Osteoblast (primary cell): ENCODE data around the gene CCDC92B. TPM values are rescaled to one million over a fixed set of nuclear protein-coding genes. Genes with fewer than 3 reads are reported as not detected.

Experiments
- DNase-seq: peaks from one replicate; pipeline ENCODE4 v3.0.0; 2011; ENCODE audit warnings: low spot score, mixed read lengths; ENCODE audit not compliant: insufficient read length; ENCODE audit errors: missing footprints
- H2AFZ ChIP-seq: 2 replicates; pipeline ENCODE4 v1.6.0; 2011; ENCODE audit warnings: mild to moderate bottlenecking, low read length
- H3K27ac ChIP-seq: 2 replicates; pipeline ENCODE4 v1.5.1; 2011; ENCODE audit warnings: mild to moderate bottlenecking, low read depth, low read length, moderate library complexity
- H3K27me3 ChIP-seq: 2 replicates; pipeline ENCODE4 v1.6.0; 2012; ENCODE audit warnings: mild to moderate bottlenecking, control low read depth, inconsistent platforms, low read length, moderate library complexity; ENCODE audit not compliant: insufficient read depth
- H3K36me3 ChIP-seq: 2 replicates; pipeline ENCODE4 v1.5.1; 2011; ENCODE audit warnings: mild to moderate bottlenecking, low read length, control low read depth, moderate library complexity; ENCODE audit not compliant: insufficient read depth
- H3K4me1 ChIP-seq: 2 replicates; pipeline ENCODE4 v1.5.1; 2011; ENCODE audit warnings: mild to moderate bottlenecking, low read length, control low read depth, moderate library complexity; ENCODE audit not compliant: insufficient read depth
- H3K4me2 ChIP-seq: 2 replicates; pipeline ENCODE4 v1.6.0; 2011; ENCODE audit warnings: mild to moderate bottlenecking, low read length; ENCODE audit not compliant: insufficient read depth
- H3K4me3 ChIP-seq: fragments of 200-600 bp; sonication (generic); 3 replicates; pipeline ENCODE4 v1.5.1; 2012; ENCODE audit warnings: mild to moderate bottlenecking, low read length, inconsistent platforms; ENCODE audit not compliant: insufficient read depth
- H3K79me2 ChIP-seq: 2 replicates; pipeline ENCODE4 v1.6.0; 2012; ENCODE audit warnings: mild to moderate bottlenecking, low read length, control low read depth, inconsistent platforms; ENCODE audit not compliant: insufficient read depth
- H3K9me3 ChIP-seq: 2 replicates; pipeline ENCODE4 v1.5.1; 2011; ENCODE audit warnings: low read depth, low read length, control low read depth
- H4K20me1 ChIP-seq: 2 replicates; pipeline ENCODE4 v1.6.0; 2012; ENCODE audit warnings: mild to moderate bottlenecking, low read length, control low read depth; ENCODE audit not compliant: insufficient read depth
- CTCF ChIP-seq: IDR thresholded peaks from 2 replicates; pipeline ENCODE4 v1.5.1; 2011; ENCODE audit warnings: mild to moderate bottlenecking, low read depth, low read length, moderate library complexity; ENCODE audit errors: extremely low read depth
- total RNA-seq: library from RNA; depleted of rRNA; stranded (reverse); fragments of >200 nt; gene quantifications from 2 replicates; pipeline ENCODE4 v1.2.3, GENCODE V29; 2012

The CCDC92B gene
- total RNA-seq, 1 donor, result not detected

- Histone ChIP-seq H4K20me1 (peaks cover 55% of the 10 kb centered on the region), H2AFZ (no peak overlapping the region), H3K27me3 (no peaks in the 10 kb centered on the region), H3K36me3 (no peaks in the 10 kb centered on the region), H3K27ac (peak overlapping the region; percentile 33), H3K4me3 (peak overlapping the region; percentile 7), H3K4me2 (peak overlapping the region; percentile 98), H3K9me3 (no peaks in the 10 kb centered on the region), H3K4me1 (peaks cover 47% of the 10 kb centered on the region), H3K79me2 (peaks cover 74% of the 10 kb centered on the region)
- no peak for TF ChIP-seq CTCF
- DNase-seq, result peak; percentile 74
These were observed 40.2 kb downstream of the CCDC92B start for GRCh38 chr17:2709183-2709661.

- H3K36me3 ChIP-seq, result no peaks in the 10 kb centered on the region
- DNase-seq, result peak; percentile 92
- peak overlapping the region; percentile 45 for H3K4me2 ChIP-seq
- H3K27me3 ChIP-seq, result no peaks in the 10 kb centered on the region
- peaks cover 79% of the 10 kb centered on the region for H3K79me2 ChIP-seq
- peaks cover 59% of the 10 kb centered on the region for H4K20me1 ChIP-seq
- peak overlapping the region; percentile 37 for H3K27ac ChIP-seq
- peak overlapping the region; percentile 7 for H3K4me3 ChIP-seq
- peaks cover 47% of the 10 kb centered on the region for H3K4me1 ChIP-seq
- no peaks in the 10 kb centered on the region for H3K9me3 ChIP-seq
- TF ChIP-seq CTCF, result no peak
- H2AFZ ChIP-seq, result no peak overlapping the region
These were observed 40.8 kb downstream of the CCDC92B start for GRCh38 chr17:2708585-2709182.

- DNase-seq, result peak; percentile 95
- Histone ChIP-seq H3K4me2 (peak overlapping the region; percentile 45), H3K4me1 (peaks cover 47% of the 10 kb centered on the region), H3K27me3 (no peaks in the 10 kb centered on the region), H3K9me3 (no peaks in the 10 kb centered on the region), H3K27ac (peak overlapping the region; percentile 37), H3K36me3 (no peaks in the 10 kb centered on the region), H3K4me3 (peak overlapping the region; percentile 10), H4K20me1 (peaks cover 61% of the 10 kb centered on the region), H2AFZ (no peak overlapping the region), H3K79me2 (peaks cover 79% of the 10 kb centered on the region)
- peak; percentile 43 for TF ChIP-seq CTCF
These were observed 41.5 kb downstream of the CCDC92B start for GRCh38 chr17:2707721-2708584.
